Measurements from ENCODE around the gene OTOP1. TPM values are rescaled to one million over a fixed set of nuclear protein-coding genes. Genes with fewer than 3 reads are reported as not detected.

OTOP1 gene
- total RNA-seq, 1 donor from 2014 or later, result not detected

GRCh38 chr4:4270529-4270928 lies 43.8 kb upstream of the OTOP1 start:
- TF ChIP-seq CTCF (IDR thresholded peaks at IDR 0.05) (no peak), EZH2 (IDR thresholded peaks at IDR 0.05) (no peak), EZH2phosphoT487 (IDR thresholded peaks at IDR 0.05) (no peak)
- Histone ChIP-seq H3K9me3 (ENCODE audit: low read depth) (no peaks in the 10 kb centered on the region), H3F3A (ENCODE audit: low read depth) (no peaks in the 10 kb centered on the region), H3K36me3 (peaks cover 5% of the 10 kb centered on the region), H3K79me2 (ENCODE audit: low read depth) (no peaks in the 10 kb centered on the region), H3K27ac (no peak overlapping the region), H3K4me2 (no peak overlapping the region), H3K4me1 (no peaks in the 10 kb centered on the region), H4K20me1 (ENCODE audit: low read depth) (no peaks in the 10 kb centered on the region), H3K27me3 (no peaks in the 10 kb centered on the region), H2AFZ (replicated peaks) (no peak overlapping the region), H3K4me3 (no peak overlapping the region), H3K9ac (no peak overlapping the region)
- peaks cover 2% of the 10 kb centered on the region for H3K27me3 Mint-ChIP-seq (ENCODE audit: insufficient read depth, low read depth)
- no peaks in the 10 kb centered on the region for H3K9me3 Mint-ChIP-seq
- H3K4me1 Mint-ChIP-seq, result no peaks in the 10 kb centered on the region
- DNase-seq (ENCODE audit: low spot score), result no peak
- H3K4me3 Mint-ChIP-seq, result no peak overlapping the region
- H3K27ac Mint-ChIP-seq, result no peak overlapping the region
- peaks cover 7% of the 10 kb centered on the region for H3K36me3 Mint-ChIP-seq

GRCh38 chr4:4269856-4270255 lies 43.1 kb upstream of the OTOP1 start:
- Histone ChIP-seq H3K27ac (no peak overlapping the region), H4K20me1 (ENCODE audit: low read depth) (no peaks in the 10 kb centered on the region), H3K4me2 (no peak overlapping the region), H2AFZ (replicated peaks) (no peak overlapping the region), H3K36me3 (peaks cover 5% of the 10 kb centered on the region), H3K27me3 (no peaks in the 10 kb centered on the region), H3K4me1 (no peaks in the 10 kb centered on the region), H3K79me2 (ENCODE audit: low read depth) (no peaks in the 10 kb centered on the region), H3K9ac (no peak overlapping the region), H3K4me3 (no peak overlapping the region), H3F3A (ENCODE audit: low read depth) (no peaks in the 10 kb centered on the region), H3K9me3 (ENCODE audit: low read depth) (no peaks in the 10 kb centered on the region)
- Mint-ChIP-seq H3K9me3 (no peaks in the 10 kb centered on the region), H3K4me1 (no peaks in the 10 kb centered on the region), H3K27ac (no peak overlapping the region), H3K36me3 (peaks cover 7% of the 10 kb centered on the region), H3K4me3 (no peak overlapping the region), H3K27me3 (ENCODE audit: insufficient read depth, low read depth) (peaks cover 2% of the 10 kb centered on the region)
- DNase-seq (ENCODE audit: low spot score), result no peak
- TF ChIP-seq EZH2phosphoT487 (IDR thresholded peaks at IDR 0.05) (no peak), EZH2 (IDR thresholded peaks at IDR 0.05) (no peak), CTCF (IDR thresholded peaks at IDR 0.05) (no peak)

- H3K4me2 ChIP-seq, result no peak overlapping the region
- H3K27ac ChIP-seq, result no peak overlapping the region
- H4K20me1 ChIP-seq (ENCODE audit: low read depth), result no peaks in the 10 kb centered on the region
- no peak overlapping the region for H2AFZ ChIP-seq (replicated peaks)
- no peak overlapping the region for H3K4me3 ChIP-seq
- H3K9ac ChIP-seq, result no peak overlapping the region
- Mint-ChIP-seq H3K4me1 (no peaks in the 10 kb centered on the region), H3K27me3 (ENCODE audit: insufficient read depth, low read depth) (peaks cover 2% of the 10 kb centered on the region), H3K9me3 (no peaks in the 10 kb centered on the region), H3K27ac (no peak overlapping the region), H3K36me3 (peaks cover 7% of the 10 kb centered on the region), H3K4me3 (no peak overlapping the region)
- H3K9me3 ChIP-seq (ENCODE audit: low read depth), result no peaks in the 10 kb centered on the region
- H3F3A ChIP-seq (ENCODE audit: low read depth), result no peaks in the 10 kb centered on the region
- H3K27me3 ChIP-seq, result no peaks in the 10 kb centered on the region
- no peak for DNase-seq (ENCODE audit: low spot score)
- no peak for TF ChIP-seq EZH2 (IDR thresholded peaks at IDR 0.05)
- no peak for TF ChIP-seq EZH2phosphoT487 (IDR thresholded peaks at IDR 0.05)
- TF ChIP-seq CTCF (IDR thresholded peaks at IDR 0.05), result no peak
- peaks cover 5% of the 10 kb centered on the region for H3K36me3 ChIP-seq
- no peaks in the 10 kb centered on the region for H3K4me1 ChIP-seq
- no peaks in the 10 kb centered on the region for H3K79me2 ChIP-seq (ENCODE audit: low read depth)
Measured at GRCh38 chr4:4269331-4269731, 42.6 kb upstream of the OTOP1 start.
